Natural killer cell (primary cell): ENCODE results near the gene MAPK4. TPM values are rescaled to one million over a fixed set of nuclear protein-coding genes. Genes with fewer than 3 reads are reported as not detected.

ENCODE experiments used
- ATAC-seq, 3 donors: fragments of 150-1000 bp in 2 of 3; fragments of 200-7000 bp in 1 of 3; cut with Tn5 transposase; 1 replicate in 1 of 3; 2 replicates in 2 of 3; pipeline ENCODE4 v1.10.0; 2021; ENCODE audit warnings: mild to moderate bottlenecking in 2 of 3, moderate library complexity in 2 of 3
- DNase-seq, 2 donors: peaks; one replicate each; pipeline versions ENCODE4 v3.0.0 to v3.0.0-alpha.2; 2013 to 2021; ENCODE audit warnings: mixed read lengths in 1 of 2
- H3K27ac ChIP-seq: one replicate; pipeline ENCODE4 v1.5.1; 2013; ENCODE audit warnings: mild to moderate bottlenecking, low read length
- H3K27me3 ChIP-seq: one replicate; pipeline ENCODE4 v1.6.1; 2013; ENCODE audit warnings: low read length; ENCODE audit not compliant: control insufficient read depth, insufficient read depth
- H3K36me3 ChIP-seq: one replicate; pipeline ENCODE4 v1.6.1; 2013; ENCODE audit warnings: low read length; ENCODE audit not compliant: control insufficient read depth, insufficient read depth
- H3K4me1 ChIP-seq: one replicate; pipeline ENCODE4 v1.6.1; 2013; ENCODE audit warnings: low read length; ENCODE audit not compliant: control insufficient read depth, insufficient read depth
- H3K4me3 ChIP-seq: one replicate; pipeline ENCODE4 v1.5.1; 2013; ENCODE audit warnings: low read length
- H3K9me3 ChIP-seq: one replicate; pipeline ENCODE4 v1.6.1; 2013; ENCODE audit warnings: low read length; ENCODE audit not compliant: control insufficient read depth, insufficient read depth
- H3K27ac Mint-ChIP-seq, 2 donors: one replicate each; pipeline ENCODE4 v1.8.0; 2022; ENCODE audit warnings: mild to moderate bottlenecking in 2 of 2, mixed read lengths in 2 of 2, moderate library complexity in 1 of 2
- H3K27me3 Mint-ChIP-seq, 2 donors: one replicate each; pipeline ENCODE4 v1.8.0; 2022; ENCODE audit warnings: low read depth in 2 of 2, mixed read lengths in 2 of 2
- H3K36me3 Mint-ChIP-seq: one replicate; pipeline ENCODE4 v1.8.0; 2022; ENCODE audit warnings: mixed read lengths
- H3K4me1 Mint-ChIP-seq, 2 donors: one replicate each; pipeline ENCODE4 v1.8.0; 2022; ENCODE audit warnings: mixed read lengths in 2 of 2
- H3K4me3 Mint-ChIP-seq: one replicate; pipeline ENCODE4 v1.8.0; 2022; ENCODE audit warnings: mild to moderate bottlenecking, moderate library complexity, mixed read lengths
- H3K9me3 Mint-ChIP-seq, 2 donors: one replicate each; pipeline ENCODE4 v1.8.0; 2022; ENCODE audit warnings: mixed read lengths in 2 of 2
- CTCF ChIP-seq: fragments of 200-600 bp; IDR thresholded peaks from one replicate; pipeline ENCODE4 v1.8.0; 2022; ENCODE audit warnings: antibody characterized with exemption
- WGBS: methylation state at CpG from one replicate; pipeline ENCODE4 v1.1.7; 2013; ENCODE audit warnings: missing lambda C conversion rate; ENCODE audit not compliant: insufficient coverage; 5-methylcytosine and 5-hydroxymethylcytosine counted together
- intact Hi-C: fragments of 100-400 bp; cut with micrococcal nuclease; formaldehyde crosslinking; loops from one replicate; pipeline ENCODE4 v1.14.2; 2022
- total RNA-seq, 4 donors: library from RNA; stranded (reverse); fragments of 120-200 nt in 1 of 4; gene quantifications; one replicate each; pipeline versions ENCODE4 v1.2.3 to v1.2.4, GENCODE V29; 2013 to 2022

Gene MAPK4
- total RNA-seq, 3 donors from 2014 or later (not counting 1 experiment from before 2014, with no cell fraction given), result not detected

- Mint-ChIP-seq H3K4me1 (no peaks in the 10 kb centered on the region), H3K4me3 (no peak overlapping the region), H3K27ac (no peak overlapping the region), H3K27me3 (peaks cover 0 to 7% of the 10 kb centered on the region in 2 donors), H3K9me3 (peaks cover 3 to 4% of the 10 kb centered on the region in 2 donors), H3K36me3 (no peaks in the 10 kb centered on the region)
- Histone ChIP-seq H3K9me3 (no peaks in the 10 kb centered on the region), H3K27ac (no peak overlapping the region), H3K36me3 (no peaks in the 10 kb centered on the region), H3K4me3 (no peak overlapping the region), H3K27me3 (no peaks in the 10 kb centered on the region), H3K4me1 (no peaks in the 10 kb centered on the region)
- 80% methylated on average over 5 of the region's 5 CpGs for WGBS
- no peak for DNase-seq
- no peak for TF ChIP-seq CTCF
- intact Hi-C loops, result no loop called here
- ATAC-seq, result no peak
These were observed 51.6 kb downstream of the MAPK4 start for GRCh38 chr18:50611529-50611941.

- H3K4me1 Mint-ChIP-seq, result no peaks in the 10 kb centered on the region
- no peak overlapping the region for H3K4me3 ChIP-seq
- no peaks in the 10 kb centered on the region for H3K27me3 ChIP-seq
- no peaks in the 10 kb centered on the region for H3K9me3 ChIP-seq
- no peak overlapping the region for H3K27ac Mint-ChIP-seq
- intact Hi-C loops, result no loop called here
- H3K36me3 ChIP-seq, result no peaks in the 10 kb centered on the region
- no peaks in the 10 kb centered on the region for H3K4me1 ChIP-seq
- peaks cover 2 to 3% of the 10 kb centered on the region in 2 donors for H3K9me3 Mint-ChIP-seq
- DNase-seq, result no peak
- no peak overlapping the region for H3K27ac ChIP-seq
- H3K27me3 Mint-ChIP-seq, result peaks cover 0 to 18% of the 10 kb centered on the region in 2 donors
- 95% methylated on average over 3 of the region's 5 CpGs for WGBS
- no peaks in the 10 kb centered on the region for H3K36me3 Mint-ChIP-seq
- H3K4me3 Mint-ChIP-seq, result no peak overlapping the region
- no peak for ATAC-seq
- TF ChIP-seq CTCF, result no peak
These were observed 55.0 kb downstream of the MAPK4 start for GRCh38 chr18:50614838-50615237.

- H3K36me3 Mint-ChIP-seq, result no peaks in the 10 kb centered on the region
- H3K27ac ChIP-seq, result no peak overlapping the region
- no peaks in the 10 kb centered on the region for H3K9me3 ChIP-seq
- no peak overlapping the region for H3K4me3 ChIP-seq
- H3K36me3 ChIP-seq, result no peaks in the 10 kb centered on the region
- DNase-seq (no peak), ATAC-seq (no peak)
- H3K4me1 Mint-ChIP-seq, result no peaks in the 10 kb centered on the region
- H3K4me1 ChIP-seq, result no peaks in the 10 kb centered on the region
- intact Hi-C loops, result no loop called here
- H3K27me3 ChIP-seq, result no peaks in the 10 kb centered on the region
- WGBS, result 86% methylated on average over 5 of the region's 5 CpGs
- H3K9me3 Mint-ChIP-seq, result peaks cover 0 to 3% of the 10 kb centered on the region in 2 donors
- TF ChIP-seq CTCF, result no peak
- no peak overlapping the region for H3K27ac Mint-ChIP-seq
- H3K4me3 Mint-ChIP-seq, result no peak overlapping the region
- H3K27me3 Mint-ChIP-seq, result peaks cover 0 to 18% of the 10 kb centered on the region in 2 donors
These were observed 56.7 kb downstream of the MAPK4 start for GRCh38 chr18:50616484-50617048.

DNA sequence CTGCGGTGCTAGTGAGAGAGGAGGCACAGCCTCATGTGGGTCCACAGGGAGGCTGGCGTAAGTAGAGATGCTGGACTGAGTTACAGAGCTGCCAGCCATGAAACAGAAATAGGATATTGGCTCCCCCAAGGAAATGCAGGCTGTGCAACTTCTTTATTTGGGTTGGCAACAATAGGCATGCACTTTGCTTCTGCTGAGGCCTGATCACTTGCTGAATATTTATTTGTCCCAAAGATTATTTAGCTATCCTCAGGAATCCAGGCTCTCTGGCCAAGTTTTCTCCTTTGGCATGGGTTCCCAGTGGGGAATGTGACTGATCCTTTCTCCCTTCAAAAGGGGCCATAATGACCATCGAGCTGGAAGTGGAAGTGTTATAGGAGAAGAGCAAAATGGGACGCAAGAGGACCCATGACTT, 60.0 kb downstream of the MAPK4 start:
- Histone ChIP-seq H3K4me3 (no peak overlapping the region), H3K9me3 (no peaks in the 10 kb centered on the region), H3K4me1 (no peaks in the 10 kb centered on the region), H3K27ac (no peak overlapping the region), H3K36me3 (no peaks in the 10 kb centered on the region), H3K27me3 (no peaks in the 10 kb centered on the region)
- Mint-ChIP-seq H3K9me3 (no peaks in the 10 kb centered on the region), H3K4me3 (no peak overlapping the region), H3K27ac (no peak overlapping the region), H3K36me3 (no peaks in the 10 kb centered on the region), H3K27me3 (peaks cover 7 to 23% of the 10 kb centered on the region in 2 donors), H3K4me1 (no peaks in the 10 kb centered on the region)
- ATAC-seq, result no peak
- no peak for TF ChIP-seq CTCF
- no peak for DNase-seq
- 95% methylated on average over 4 of the region's 4 CpGs for WGBS
- intact Hi-C loops, result no loop called here
